ENCODE results near the gene NUP133. TPM values are rescaled to one million over a fixed set of nuclear protein-coding genes. Genes with fewer than 3 reads are reported as not detected.

The NUP133 gene
- polyA plus RNA-seq, 1 experiment = 20.8 TPM

- no peak for DNase-seq (ENCODE audit: low read depth)
- no peak overlapping the region for H3K4me3 ChIP-seq (ENCODE audit: low read depth, low read length)
- POLR2A ChIA-PET = no interaction called here
- H3K27me3 ChIP-seq (ENCODE audit: control insufficient read depth, insufficient read depth, low read length) = no peaks in the 10 kb centered on the region
- CTCF ChIA-PET = no interaction called here
- TF ChIP-seq CTCF (IDR thresholded peaks at IDR 0.05; ENCODE audit: insufficient read depth, low read depth, low read length) = no peak
- H3K36me3 ChIP-seq (ENCODE audit: control insufficient read depth, insufficient read depth, low read length) = peaks cover 13% of the 10 kb centered on the region
Observed at GRCh38 chr1:229464672-229465071, 43.5 kb downstream of the NUP133 start.

GRCh38 chr1:229461032-229461668 lies 47.0 kb downstream of the NUP133 start:
- DNase-seq (ENCODE audit: low read depth) = no peak
- CTCF ChIA-PET = no interaction called here
- Histone ChIP-seq H3K4me3 (ENCODE audit: low read depth, low read length) (no peak overlapping the region), H3K36me3 (ENCODE audit: control insufficient read depth, insufficient read depth, low read length) (peaks cover 7% of the 10 kb centered on the region), H3K27me3 (ENCODE audit: control insufficient read depth, insufficient read depth, low read length) (no peaks in the 10 kb centered on the region)
- no peak for TF ChIP-seq CTCF (IDR thresholded peaks at IDR 0.05; ENCODE audit: insufficient read depth, low read depth, low read length)
- POLR2A ChIA-PET = no interaction called here

- peaks cover 6% of the 10 kb centered on the region for H3K36me3 ChIP-seq (ENCODE audit: control insufficient read depth, insufficient read depth, low read length)
- TF ChIP-seq CTCF (IDR thresholded peaks at IDR 0.05; ENCODE audit: insufficient read depth, low read depth, low read length) = no peak
- no peak for DNase-seq (ENCODE audit: low read depth)
- no peak overlapping the region for H3K4me3 ChIP-seq (ENCODE audit: low read depth, low read length)
- ChIA-PET POLR2A (no interaction called here), CTCF (interaction anchor here (1.2 kb wide), 1 partner anchor 201 kb away, joined by 3 read pairs; no protein-coding TSS in a partner anchor)
- no peaks in the 10 kb centered on the region for H3K27me3 ChIP-seq (ENCODE audit: control insufficient read depth, insufficient read depth, low read length)
Observed at GRCh38 chr1:229459815-229460214, 48.3 kb downstream of the NUP133 start.

GRCh38 chr1:229457436-229457835 lies 50.7 kb downstream of the NUP133 start:
- Histone ChIP-seq H3K4me3 (ENCODE audit: low read depth, low read length) (no peak overlapping the region), H3K27me3 (ENCODE audit: control insufficient read depth, insufficient read depth, low read length) (no peaks in the 10 kb centered on the region), H3K36me3 (ENCODE audit: control insufficient read depth, insufficient read depth, low read length) (0 out of 2 replicates have a peak, but pooled peaks cover under 1% of the 10 kb centered on the region)
- DNase-seq (ENCODE audit: low read depth) = no peak
- ChIA-PET CTCF (no interaction called here), POLR2A (no interaction called here)
- no peak for TF ChIP-seq CTCF (IDR thresholded peaks at IDR 0.05; ENCODE audit: insufficient read depth, low read depth, low read length)

- 0 out of 2 replicates have a peak, but pooled peaks cover 3% of the 10 kb centered on the region for H3K36me3 ChIP-seq (ENCODE audit: control insufficient read depth, insufficient read depth, low read length)
- no peaks in the 10 kb centered on the region for H3K27me3 ChIP-seq (ENCODE audit: control insufficient read depth, insufficient read depth, low read length)
- no peak overlapping the region for H3K4me3 ChIP-seq (ENCODE audit: low read depth, low read length)
- no peak for DNase-seq (ENCODE audit: low read depth)
- ChIA-PET POLR2A (no interaction called here), CTCF (no interaction called here)
- TF ChIP-seq CTCF (IDR thresholded peaks at IDR 0.05; ENCODE audit: insufficient read depth, low read depth, low read length) = no peak
Observed at GRCh38 chr1:229456016-229456415, 52.1 kb downstream of the NUP133 start.

All from BJ (cell line).